IMR-90 (cell line): Measurements from ENCODE around the gene ZNF41. TPM values are rescaled to one million over a fixed set of nuclear protein-coding genes. Genes with fewer than 3 reads are reported as not detected.

Experiments
- ATAC-seq: fragments of 200-7000 bp; cut with Tn5 transposase; 2 replicates; pipeline ENCODE4 v1.9.1; 2020; ENCODE audit warnings: low read depth, mild to moderate bottlenecking, moderate library complexity
- BruUV-seq: library from RNA; stranded (reverse); fragments of 400-500 nt; replicated peaks from 2 replicates; lab custom pipeline; 2021; lab: Mats Ljungman, UMichigan
- CTCF ChIA-PET: fragments of 300-600 bp; formaldehyde crosslinking; extraction: SDS; loops from one replicate; lab custom pipeline; 2021; ENCODE audit warnings: antibody characterized with exemption; lab: Yijun Ruan, JAX
- POLR2A ChIA-PET: fragments of 300-600 bp; sonication (Branson Sonifier 250); formaldehyde crosslinking; loops from one replicate; lab custom pipeline; 2022; ENCODE audit warnings: antibody characterized with exemption; ENCODE audit not compliant: unreplicated experiment; lab: Charles Lee
- DNase-seq: peaks from one replicate; pipeline ENCODE4 v3.0.0; 2013
- H2AFZ ChIP-seq: replicated peaks from 2 replicates; pipeline ENCODE3; 2013; ENCODE audit warnings: low read length, mild to moderate bottlenecking; ENCODE audit not compliant: poor library complexity
- H2AK5ac ChIP-seq: 2 replicates; pipeline ENCODE4 v1.6.1; 2013; ENCODE audit warnings: low read depth, low read length, inconsistent platforms
- H2AK9ac ChIP-seq: replicated peaks from 2 replicates; pipeline ENCODE3; 2013; ENCODE audit warnings: mild to moderate bottlenecking, low read depth, low read length, moderate library complexity; ENCODE audit not compliant: poor library complexity
- H2BK120ac ChIP-seq: 2 replicates; pipeline ENCODE4 v1.6.1; 2013; ENCODE audit warnings: low read depth, low read length, inconsistent platforms
- H2BK15ac ChIP-seq: 3 replicates; pipeline ENCODE4 v1.6.1; 2013; ENCODE audit warnings: low read depth, low read length, inconsistent platforms
- H2BK20ac ChIP-seq: 2 replicates; pipeline ENCODE4 v1.6.1; 2013; ENCODE audit warnings: low read depth, mild to moderate bottlenecking, inconsistent platforms, low read length, moderate library complexity
- H2BK5ac ChIP-seq: 2 replicates; pipeline ENCODE4 v1.6.1; 2013; ENCODE audit warnings: mild to moderate bottlenecking, low read depth, low read length, inconsistent platforms; ENCODE audit not compliant: poor library complexity, severe bottlenecking
- H3K14ac ChIP-seq: replicated peaks from 2 replicates; pipeline ENCODE4 v1.6.1; 2013; ENCODE audit warnings: low read depth, low read length, inconsistent platforms
- H3K18ac ChIP-seq: 2 replicates; pipeline ENCODE4 v1.6.1; 2013; ENCODE audit warnings: low read depth, low read length, control low read depth
- H3K23ac ChIP-seq: 2 replicates; pipeline ENCODE4 v1.6.1; 2013; ENCODE audit warnings: low read depth, low read length, inconsistent platforms
- H3K27ac ChIP-seq: 2 replicates; pipeline ENCODE4 v1.5.1; 2013; ENCODE audit warnings: mild to moderate bottlenecking, control low read depth, low read length; ENCODE audit not compliant: insufficient read depth
- H3K27me3 ChIP-seq: 2 replicates; pipeline ENCODE4 v1.6.1; 2013; ENCODE audit warnings: low read length; ENCODE audit not compliant: control insufficient read depth, insufficient read depth
- H3K36me3 ChIP-seq: 2 replicates; pipeline ENCODE4 v1.6.1; 2013; ENCODE audit warnings: low read length, mixed read lengths; ENCODE audit not compliant: control insufficient read depth, insufficient read depth
- H3K4ac ChIP-seq: 2 replicates; pipeline ENCODE4 v1.6.1; 2013; ENCODE audit warnings: low read depth, low read length, inconsistent platforms
- H3K4me1 ChIP-seq: 2 replicates; pipeline ENCODE4 v1.6.1; 2013; ENCODE audit warnings: low read length, mixed read lengths; ENCODE audit not compliant: control insufficient read depth, insufficient read depth
- H3K4me2 ChIP-seq: 2 replicates; pipeline ENCODE4 v1.6.1; 2013; ENCODE audit warnings: low read depth, mild to moderate bottlenecking, control low read depth, low read length, moderate library complexity
- H3K4me3 ChIP-seq: 2 replicates; pipeline ENCODE4 v1.5.1; 2013; ENCODE audit warnings: low read depth, mild to moderate bottlenecking, control low read depth, low read length, moderate library complexity; ENCODE audit not compliant: insufficient read depth
- H3K56ac ChIP-seq: 2 replicates; pipeline ENCODE4 v1.6.1; 2013; ENCODE audit warnings: low read length, inconsistent platforms; ENCODE audit not compliant: insufficient read depth; ENCODE audit errors: extremely low read depth
- H3K79me1 ChIP-seq, 2 experiments: 2 replicates each; pipeline ENCODE4 v1.6.1; 2013; ENCODE audit warnings: low read length in 2 of 2, inconsistent platforms in 1 of 2, low read depth in 1 of 2
- H3K9ac ChIP-seq: 2 replicates; pipeline ENCODE4 v1.6.1; 2013; ENCODE audit warnings: low read depth, low read length, control low read depth
- H3K9me1 ChIP-seq: 2 replicates; pipeline ENCODE4 v1.6.1; 2013; ENCODE audit warnings: low read length, inconsistent platforms; ENCODE audit not compliant: insufficient read depth
- H3K9me3 ChIP-seq: 2 replicates; pipeline ENCODE4 v1.6.1; 2013; ENCODE audit warnings: low read length; ENCODE audit not compliant: control insufficient read depth, insufficient read depth
- H4K20me1 ChIP-seq: 2 replicates; pipeline ENCODE4 v1.6.1; 2013; ENCODE audit warnings: low read length, inconsistent platforms; ENCODE audit not compliant: insufficient read depth
- H4K5ac ChIP-seq: 2 replicates; pipeline ENCODE4 v1.6.1; 2013; ENCODE audit warnings: mild to moderate bottlenecking, low read depth, low read length, control low read depth
- H4K8ac ChIP-seq, 2 experiments: 2 replicates each; pipeline ENCODE4 v1.6.1; 2013; ENCODE audit warnings: low read depth in 2 of 2, low read length in 2 of 2, control low read depth in 1 of 2, inconsistent platforms in 1 of 2
- H4K91ac ChIP-seq: 2 replicates; pipeline ENCODE4 v1.6.1; 2013; ENCODE audit warnings: low read depth, low read length, inconsistent platforms; ENCODE audit not compliant: insufficient read depth
- CEBPB ChIP-seq: IDR thresholded peaks from 2 replicates; pipeline ENCODE4 v1.6.1; 2012; ENCODE audit warnings: low read depth, low read length, improper control_type of control experiment
- CHD1 ChIP-seq: IDR thresholded peaks from 2 replicates; pipeline ENCODE4 v1.6.1; 2012; ENCODE audit warnings: low read depth, low read length, improper control_type of control experiment
- CTCF ChIP-seq: conservative IDR thresholded peaks from 2 replicates; pipeline ENCODE4 v1.5.1; 2012; ENCODE audit warnings: mild to moderate bottlenecking, low read depth, low read length, improper control_type of control experiment
- ELK1 ChIP-seq: fragments of 150-350 bp; IDR thresholded peaks from 2 replicates; pipeline ENCODE4 v1.6.1; 2016; ENCODE audit warnings: low read depth, mild to moderate bottlenecking, low read length, moderate library complexity, borderline replicate concordance
- MAFK ChIP-seq: IDR thresholded peaks from 2 replicates; pipeline ENCODE4 v1.6.1; 2012; ENCODE audit warnings: low read depth, low read length, improper control_type of control experiment
- MAZ ChIP-seq: IDR thresholded peaks from 2 replicates; pipeline ENCODE4 v1.6.1; 2012; ENCODE audit warnings: low read depth, mild to moderate bottlenecking, low read length, improper control_type of control experiment, moderate library complexity, borderline replicate concordance
- MXI1 ChIP-seq: IDR thresholded peaks from 2 replicates; pipeline ENCODE4 v1.6.1; 2012; ENCODE audit warnings: low read depth, mild to moderate bottlenecking, low read length, moderate library complexity, borderline replicate concordance
- NFE2L2 ChIP-seq: fragments of 150-350 bp; IDR thresholded peaks from 2 replicates; pipeline ENCODE4 v1.6.1; 2016; ENCODE audit warnings: low read depth, mild to moderate bottlenecking, low read length
- POLR2A ChIP-seq: IDR thresholded peaks from 2 replicates; pipeline ENCODE4 v1.6.1; 2012; ENCODE audit warnings: mild to moderate bottlenecking, low read depth, low read length
- RCOR1 ChIP-seq: IDR thresholded peaks from 2 replicates; pipeline ENCODE4 v1.6.1; 2012; ENCODE audit warnings: mild to moderate bottlenecking, low read length, improper control_type of control experiment; ENCODE audit not compliant: insufficient replicate concordance
- RFX5 ChIP-seq: IDR thresholded peaks from 2 replicates; pipeline ENCODE4 v1.8.0; 2012; ENCODE audit warnings: low read depth, mild to moderate bottlenecking, low read length, moderate library complexity
- SMC3 ChIP-seq: fragments of 150-350 bp; IDR thresholded peaks from 2 replicates; pipeline ENCODE4 v1.6.1; 2016; ENCODE audit warnings: low read depth, mild to moderate bottlenecking, antibody characterized with exemption, low read length, moderate library complexity
- USF2 ChIP-seq: fragments of 150-350 bp; IDR thresholded peaks from 2 replicates; pipeline ENCODE4 v1.6.1; 2017; ENCODE audit warnings: mild to moderate bottlenecking, antibody characterized with exemption, low read length, low read depth
- WGBS, 2 experiments: methylation state at CpG; one replicate each; pipeline versions ENCODE4 v1.1.5 to v1.1.7; 2013; ENCODE audit warnings: missing lambda C conversion rate in 2 of 2; ENCODE audit not compliant: insufficient read length in 1 of 2; ENCODE audit errors: extremely low coverage in 2 of 2; 5-methylcytosine and 5-hydroxymethylcytosine counted together
- dilution Hi-C: fragments of 300-500 bp; cut with HindIII; formaldehyde crosslinking; loops from one replicate; pipeline ENCODE4 v1.14.3; 2018; ENCODE audit warnings: low sequenced_read_pairs; ENCODE audit not compliant: unreplicated experiment
- in situ Hi-C: fragments of 300-500 bp; cut with MboI; formaldehyde crosslinking; loops from 3 replicates; pipeline ENCODE4 v1.14.3; 2019; ENCODE audit warnings: low sequenced_read_pairs, inconsistent platforms, mixed read lengths
- intact Hi-C: fragments of 100-400 bp; cut with micrococcal nuclease; formaldehyde crosslinking; loops from 2 replicates; pipeline ENCODE4 v1.10.0; 2022
- polyA plus RNA-seq, 3 experiments: library from polyadenylated mRNA; depleted of rRNA; stranded (reverse); fragments of >200 nt; gene quantifications; 2 replicates each; pipeline ENCODE4 v1.2.3, GENCODE V29; 2012; ENCODE audit warnings: low replicate concordance in 1 of 3
- total RNA-seq: library from RNA; depleted of rRNA; stranded (reverse); fragments of >200 nt; gene quantifications from 2 replicates; pipeline ENCODE4 v1.2.3, GENCODE V29; 2012

The ZNF41 gene
- total and polyA plus RNA-seq, 2 of the 4 experiments (the other 2 are of a cell fraction), result 2.8 to 8.1 TPM

- H3K27ac ChIP-seq, result no peak overlapping the region
- no peak overlapping the region for H3K4ac ChIP-seq
- H2AK5ac ChIP-seq, result peak overlapping the region; percentile 10; the same call in 1 of the 2 replicates
- intact Hi-C loops (no loop called here), in situ Hi-C loops (no loop called here), dilution Hi-C loops (no loop called here)
- H3K4me1 ChIP-seq, result peaks cover 5% of the 10 kb centered on the region
- TF ChIP-seq CTCF (no peak), USF2 (no peak), RCOR1 (no peak), MAZ (no peak), MXI1 (no peak), SMC3 (no peak), CHD1 (no peak), POLR2A (no peak), ELK1 (no peak), RFX5 (no peak), CEBPB (no peak), NFE2L2 (no peak), MAFK (no peak)
- no peak overlapping the region for H3K23ac ChIP-seq
- H4K20me1 ChIP-seq, result no peaks in the 10 kb centered on the region
- BruUV-seq, result no TSS peak
- WGBS, 2 experiments, result 48% methylated on average over 4 of the region's 5 CpGs; no CpG with 5 or more reads in 1 of the 2 experiments
- no peaks in the 10 kb centered on the region for H3K9me3 ChIP-seq
- DNase-seq (no peak), ATAC-seq (no peak)
- no peak overlapping the region for H3K9ac ChIP-seq
- POLR2A ChIA-PET, result no interaction called here
- CTCF ChIA-PET, result interaction anchor here (1.5 kb wide), 1 partner anchor 20 kb away, joined by 3 read pairs; no protein-coding TSS in a partner anchor
- H2BK5ac ChIP-seq, result peak overlapping the region; percentile 44
- peak overlapping the region; percentile 12; the same call in 1 of the 2 replicates for H3K4me2 ChIP-seq
- H2AFZ ChIP-seq, result peak overlapping the region; percentile 15
- no peak overlapping the region for H2BK20ac ChIP-seq
- 0 out of 2 replicates have a peak overlapping the region, but pooled peaks have one; percentile 27 for H2BK120ac ChIP-seq
- no peak overlapping the region for H3K56ac ChIP-seq
- H4K91ac ChIP-seq, result no peak overlapping the region; the same call in 1 of the 2 replicates
- no peak overlapping the region for H4K8ac ChIP-seq
- no peaks in the 10 kb centered on the region for H3K9me1 ChIP-seq
- no peak overlapping the region for H3K14ac ChIP-seq
- H4K5ac ChIP-seq, result no peak overlapping the region
- H3K4me3 ChIP-seq, result no peak overlapping the region
- H2AK9ac ChIP-seq, result no peak overlapping the region
- no peak overlapping the region for H3K18ac ChIP-seq
- H3K27me3 ChIP-seq, result 0 out of 2 replicates have a peak, but pooled peaks cover 2% of the 10 kb centered on the region
- no peaks in the 10 kb centered on the region for H3K79me1 ChIP-seq
- H2BK15ac ChIP-seq, result no peak overlapping the region
- no peaks in the 10 kb centered on the region for H3K36me3 ChIP-seq
These were observed 20.1 kb upstream of the ZNF41 start for GRCh38 chrX:47503151-47503550.
